Measurements from ENCODE around the gene PTPN11.

PTPN11 gene

GRCh38 chr12:112555621-112556233, 137.0 kb downstream of the PTPN11 start:
- H3K27me3 ChIP-seq (ENCODE audit: control insufficient read depth, insufficient read depth, low read length) = no peaks in the 10 kb centered on the region
- no peaks in the 10 kb centered on the region for H3K4me1 ChIP-seq (ENCODE audit: control insufficient read depth, low read depth, low read length)
- H3K4me3 ChIP-seq (ENCODE audit: low read length) = no peak overlapping the region
- H3K36me3 ChIP-seq (ENCODE audit: control insufficient read depth, low read depth, low read length) = no peaks in the 10 kb centered on the region
- H3K9ac ChIP-seq (ENCODE audit: low read length) = no peak overlapping the region
- H3K9me3 ChIP-seq (ENCODE audit: control insufficient read depth, low read depth, low read length) = no peaks in the 10 kb centered on the region
- H3K27ac ChIP-seq (ENCODE audit: low read length) = no peak overlapping the region

DNA sequence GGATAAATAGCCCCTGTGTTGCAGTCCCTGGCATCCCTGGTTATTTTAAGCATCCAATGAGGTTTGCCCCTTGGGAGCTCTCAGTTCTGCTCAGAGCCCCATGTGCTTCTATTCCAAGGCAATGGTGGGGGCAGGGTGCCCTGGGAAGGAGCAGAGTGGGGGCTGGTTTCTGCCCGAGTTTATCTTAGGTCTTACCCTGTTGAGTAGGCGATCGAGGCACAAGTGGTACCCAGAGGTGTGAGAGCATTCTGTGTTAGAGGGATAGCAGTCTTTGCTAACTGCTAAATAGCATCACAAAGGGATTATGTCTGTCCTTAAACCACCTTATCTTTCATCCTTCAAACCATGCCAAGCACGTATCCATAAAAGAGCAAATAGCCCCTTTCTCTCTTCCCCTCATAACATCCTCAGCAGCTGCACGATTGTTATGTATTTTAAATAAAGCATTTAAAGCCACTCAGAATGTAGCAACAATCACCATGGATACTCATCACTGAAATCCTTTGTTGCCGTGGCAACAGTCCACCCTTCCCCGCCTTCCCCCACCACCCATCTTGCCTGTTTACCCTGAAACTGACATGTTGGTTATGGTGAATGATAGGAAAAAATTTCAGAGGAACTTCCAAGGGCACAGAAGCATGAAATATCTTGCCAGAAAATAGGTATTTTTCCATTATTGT, 139.3 kb downstream of the PTPN11 start:
- Histone ChIP-seq H3K4me3 (ENCODE audit: low read length) (no peak overlapping the region), H3K27ac (ENCODE audit: low read length) (no peak overlapping the region), H3K9me3 (ENCODE audit: control insufficient read depth, low read depth, low read length) (no peaks in the 10 kb centered on the region), H3K36me3 (ENCODE audit: control insufficient read depth, low read depth, low read length) (no peaks in the 10 kb centered on the region), H3K27me3 (ENCODE audit: control insufficient read depth, insufficient read depth, low read length) (no peaks in the 10 kb centered on the region), H3K9ac (ENCODE audit: low read length) (no peak overlapping the region), H3K4me1 (ENCODE audit: control insufficient read depth, low read depth, low read length) (no peaks in the 10 kb centered on the region)
